ENCODE measurements around the gene PDGFRB.

PDGFRB gene

GRCh38 chr5:150126921-150127265 lies 28.8 kb downstream of the PDGFRB start:
- no peak for DNase-seq

DNA sequence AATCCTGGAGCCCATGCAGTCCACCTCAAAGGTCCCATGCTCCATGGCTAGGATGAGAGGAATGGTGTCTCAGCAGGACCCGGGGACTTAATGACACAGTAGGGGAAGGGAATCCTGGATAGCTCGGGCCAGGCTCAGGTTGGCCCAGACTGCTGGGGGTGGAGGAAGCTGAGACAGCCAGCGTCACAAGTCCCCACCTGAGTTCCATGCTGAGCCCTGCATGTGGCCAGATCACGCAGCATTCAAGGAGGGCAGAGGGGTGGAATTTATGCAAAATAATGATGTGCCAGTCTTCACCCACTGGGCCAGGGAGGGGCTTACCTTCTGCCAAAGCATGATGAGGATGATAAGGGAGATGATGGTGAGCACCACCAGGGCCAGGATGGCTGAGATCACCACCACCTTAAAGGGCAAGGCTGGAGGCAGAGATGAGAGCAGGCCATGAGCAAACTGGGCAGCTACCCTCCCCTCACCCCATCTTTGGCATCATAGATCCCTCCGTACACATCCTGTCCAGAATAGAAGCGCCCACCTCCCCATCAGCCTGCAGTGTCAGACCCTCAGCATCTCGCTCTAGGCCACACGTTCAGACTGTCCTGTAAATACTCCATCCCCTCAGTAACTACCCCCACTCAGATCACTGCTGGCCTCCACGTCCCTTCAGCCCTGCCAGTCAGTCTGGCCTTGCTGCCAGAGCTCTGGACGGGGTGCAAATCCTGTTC lies 29.3 kb downstream of the PDGFRB start:
- DNase-seq: no peak

DNA sequence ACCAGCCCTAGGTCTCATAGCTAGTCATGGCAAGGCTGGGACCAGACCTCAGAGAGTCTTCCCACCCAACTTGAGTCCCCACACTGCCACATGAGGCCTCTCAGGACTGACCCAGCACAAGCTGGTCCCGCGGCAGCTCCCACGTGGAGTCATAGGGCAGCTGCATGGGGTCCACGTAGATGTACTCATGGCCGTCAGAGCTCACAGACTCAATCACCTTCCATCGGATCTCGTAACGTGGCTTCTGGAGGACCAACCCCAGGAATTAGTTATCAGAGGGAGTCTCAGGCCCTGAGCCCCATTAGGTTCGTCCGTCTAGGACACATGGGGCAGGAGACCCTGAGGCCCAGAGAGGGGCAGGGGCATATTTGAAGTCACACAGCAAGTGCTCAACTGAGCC lies 30.3 kb downstream of the PDGFRB start:
- no peak for DNase-seq

DNA sequence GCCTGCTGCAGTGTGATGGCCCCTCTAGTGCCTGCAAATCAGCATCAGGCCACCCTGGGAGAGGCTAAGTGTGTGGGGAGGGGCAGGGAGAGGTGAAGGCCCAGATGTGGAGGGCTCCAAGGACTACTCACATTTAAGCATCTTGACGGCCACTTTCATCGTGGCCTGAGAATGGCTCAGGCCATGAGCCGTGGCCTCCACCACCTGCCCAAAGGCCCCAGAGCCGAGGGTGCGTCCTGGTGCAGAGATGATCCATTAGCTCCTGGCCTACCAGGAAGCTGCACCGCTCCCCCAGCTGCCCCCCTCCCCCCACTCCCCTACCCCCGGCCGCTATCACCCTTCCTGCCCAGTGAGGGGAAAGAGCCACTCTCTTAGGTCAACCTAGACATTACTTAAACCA lies 31.0 kb downstream of the PDGFRB start:
- DNase-seq: no peak

- DNase-seq: no peak
These were observed 31.5 kb downstream of the PDGFRB start for GRCh38 chr5:150124111-150124557.

DNA sequence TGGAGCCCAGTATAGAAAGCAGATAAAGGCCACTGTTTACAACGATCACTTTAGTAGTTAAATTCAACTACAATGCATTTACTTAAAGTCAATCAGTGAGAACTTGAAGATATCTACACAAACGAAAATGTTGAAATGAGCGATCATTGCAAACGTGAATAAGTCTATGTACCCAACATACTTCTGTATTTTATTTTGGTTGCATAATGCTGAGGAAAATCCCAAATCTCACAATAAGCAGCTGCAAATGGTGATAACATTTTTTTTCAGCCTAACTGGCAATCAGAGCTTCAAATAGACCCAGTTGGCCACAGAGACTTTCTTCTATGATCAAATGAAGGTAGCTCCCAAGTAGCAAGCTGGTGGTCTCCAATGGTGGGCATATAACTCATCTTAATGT lies 32.1 kb downstream of the PDGFRB start:
- DNase-seq: no peak

GRCh38 chr5:150122536-150123481 lies 32.8 kb downstream of the PDGFRB start:
- DNase-seq: no peak

- no peak for DNase-seq
These were observed 33.5 kb downstream of the PDGFRB start for GRCh38 chr5:150122158-150122510.

GRCh38 chr5:150121448-150122157 lies 34.0 kb downstream of the PDGFRB start:
- DNase-seq: no peak

- no peak for DNase-seq
These were observed 34.8 kb downstream of the PDGFRB start for GRCh38 chr5:150120617-150121447.

GRCh38 chr5:150120062-150120441 lies 35.6 kb downstream of the PDGFRB start:
- DNase-seq: no peak

GRCh38 chr5:150119421-150120061 lies 36.1 kb downstream of the PDGFRB start:
- no peak for DNase-seq

DNA sequence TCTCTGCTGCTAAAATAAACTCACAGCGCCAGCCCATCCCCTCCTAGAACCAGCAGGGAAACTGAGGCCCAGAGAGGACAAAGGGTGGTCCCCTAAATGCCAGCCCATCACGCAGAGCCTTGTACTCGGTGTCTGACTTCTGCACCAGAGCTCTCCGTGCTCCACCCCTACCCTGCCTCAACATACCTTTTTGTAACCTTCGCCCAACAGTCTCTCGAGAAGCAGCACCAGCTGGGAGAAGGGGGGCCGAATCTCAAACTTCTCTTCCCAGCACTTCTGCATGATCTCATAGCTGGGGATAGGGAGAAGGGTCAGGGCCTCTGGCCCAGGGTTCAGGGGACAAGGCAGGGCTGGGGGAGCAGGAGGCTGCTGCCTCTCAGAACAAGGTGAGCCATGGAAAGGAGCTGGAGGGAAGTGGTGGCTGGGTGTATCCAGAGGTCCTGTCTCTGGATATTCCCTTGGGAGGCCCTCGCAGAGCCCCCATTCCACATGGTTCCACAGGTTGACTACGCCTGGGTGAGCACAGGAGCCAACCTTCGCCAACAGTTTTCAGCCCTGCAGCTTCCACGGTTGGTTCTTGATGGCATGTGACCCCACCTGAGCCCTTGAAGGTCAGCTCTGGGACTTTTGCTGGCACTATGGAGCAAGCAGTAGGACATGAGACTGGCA lies 37.0 kb downstream of the PDGFRB start:
- no peak for DNase-seq

DNA sequence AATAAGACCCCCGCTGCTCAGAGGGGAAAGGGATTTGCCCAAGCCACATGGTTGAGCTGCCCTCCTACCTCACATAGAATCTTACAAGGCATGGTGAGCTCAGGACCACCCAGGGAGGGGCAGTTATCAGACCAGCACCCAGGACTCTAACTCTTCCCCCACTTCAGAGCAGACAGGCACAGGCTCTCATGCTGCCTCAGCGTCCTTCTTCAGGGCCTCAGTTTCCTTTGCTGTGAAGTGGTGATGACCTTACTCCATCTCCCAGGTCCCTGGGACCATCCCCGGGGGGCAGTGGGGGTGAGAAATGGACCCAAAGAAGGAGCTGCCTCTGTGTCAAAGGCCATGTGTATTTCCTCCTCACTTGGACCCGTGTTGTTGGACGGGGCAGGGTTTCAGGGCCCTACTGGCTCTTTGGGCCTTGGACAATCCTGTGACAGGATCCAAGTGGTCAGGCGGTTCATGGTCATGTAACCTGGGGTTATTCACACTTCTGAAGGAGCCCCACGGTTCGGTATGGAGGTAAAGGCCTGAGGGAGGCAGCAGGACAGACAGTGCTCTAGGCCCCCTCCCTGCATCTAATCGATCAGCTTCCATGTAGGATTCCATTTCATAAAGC lies 37.6 kb downstream of the PDGFRB start:
- no peak for DNase-seq

DNA sequence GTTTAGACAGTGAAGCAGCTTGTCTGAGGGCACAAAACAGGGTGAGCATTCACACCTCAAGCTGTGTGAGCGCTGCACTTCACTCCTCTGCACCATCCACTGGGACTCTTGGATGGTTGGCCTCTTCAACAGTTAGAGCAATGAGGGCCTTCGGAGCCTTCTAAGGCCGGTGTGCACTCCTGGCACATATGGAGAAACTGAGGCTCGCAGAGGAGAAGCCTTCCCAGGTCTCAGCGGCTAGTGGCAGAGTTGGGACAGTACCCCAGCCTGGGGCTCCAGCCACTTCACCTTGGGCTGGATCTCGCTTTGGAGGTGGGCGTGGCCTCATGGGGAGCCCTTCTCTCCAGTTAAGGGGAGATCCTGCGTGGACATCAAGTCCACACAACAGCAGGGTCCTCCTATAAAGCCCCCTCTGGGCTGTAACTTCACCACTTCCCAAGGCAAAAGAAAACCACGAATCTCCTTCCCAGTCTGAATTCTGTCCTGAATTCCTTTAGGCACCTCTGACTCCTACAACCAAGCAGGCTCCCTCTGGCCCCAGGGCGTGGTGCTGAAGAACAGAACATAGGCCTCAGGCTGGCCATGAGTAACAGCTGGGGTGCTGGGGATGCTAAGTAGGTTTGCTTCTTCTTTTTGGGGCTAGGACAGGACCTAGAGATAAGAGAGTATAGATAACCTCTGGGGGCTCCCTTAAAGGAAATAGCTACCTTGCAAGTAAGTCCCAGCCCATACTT lies 38.8 kb downstream of the PDGFRB start:
- no peak for DNase-seq

DNA sequence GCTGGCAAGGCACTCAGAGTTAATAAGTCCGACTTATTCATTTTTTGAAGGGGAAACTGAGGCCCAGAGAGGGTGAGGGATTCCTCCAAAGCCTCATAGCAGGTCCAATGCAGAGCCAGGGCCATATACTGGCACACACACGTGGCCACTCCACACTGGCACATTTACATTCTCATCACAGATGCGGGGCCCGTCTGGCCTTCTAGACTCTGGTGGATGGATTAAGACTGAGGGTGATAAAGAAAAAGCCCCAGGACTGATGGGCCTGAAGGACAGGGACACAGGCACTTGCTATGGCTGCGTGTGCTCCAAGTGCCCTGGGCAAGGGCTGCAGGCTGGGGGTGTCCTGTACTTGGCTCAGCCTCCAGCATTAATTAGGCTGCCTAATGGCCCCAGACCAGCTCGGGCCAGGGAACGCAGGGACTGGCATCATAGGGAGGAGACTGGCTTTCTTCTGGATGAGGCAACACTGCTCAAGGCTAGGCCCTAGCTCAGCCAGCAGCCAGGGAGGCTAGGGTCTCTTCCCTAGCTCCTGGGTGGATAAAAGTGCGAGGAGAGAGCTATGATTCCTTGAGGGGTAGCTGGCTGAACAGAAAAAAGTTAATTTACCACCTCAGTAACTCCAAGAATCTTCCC lies 40.8 kb downstream of the PDGFRB start:
- no peak for DNase-seq

DNA sequence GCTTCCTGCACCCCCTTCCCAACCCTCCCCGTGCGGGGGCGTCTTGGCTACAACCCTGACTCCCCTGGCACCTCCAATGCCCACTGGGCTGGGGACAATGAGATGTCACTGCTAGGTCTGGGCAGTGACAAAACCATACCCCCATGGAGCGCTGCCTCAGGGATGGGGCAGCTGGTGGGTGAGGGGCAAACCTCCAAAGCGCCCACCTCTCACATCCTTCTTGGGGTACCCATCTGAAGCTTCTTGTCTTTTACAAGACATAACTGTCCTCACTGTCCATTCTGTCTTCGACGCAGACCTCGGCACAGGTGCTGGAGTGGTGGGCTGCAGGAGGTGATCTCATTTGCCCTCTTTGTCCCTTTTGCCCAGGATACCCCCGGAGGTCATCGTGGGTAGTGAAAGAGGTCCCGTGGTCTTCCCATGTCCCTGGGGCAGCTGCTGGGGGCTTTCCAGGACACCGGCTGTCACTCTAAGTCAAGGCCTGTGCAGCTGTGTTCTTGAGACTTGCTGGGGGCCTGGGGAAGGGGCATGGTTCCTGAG lies 41.5 kb downstream of the PDGFRB start:
- no peak for DNase-seq

GRCh38 chr5:150113047-150113744 lies 42.4 kb downstream of the PDGFRB start:
- no peak for DNase-seq
